ENCODE results near the gene TBPL2. TPM values are rescaled to one million over a fixed set of nuclear protein-coding genes. Genes with fewer than 3 reads are reported as not detected.

The TBPL2 gene
- not detected in 2 replicates for total RNA-seq

DNA sequence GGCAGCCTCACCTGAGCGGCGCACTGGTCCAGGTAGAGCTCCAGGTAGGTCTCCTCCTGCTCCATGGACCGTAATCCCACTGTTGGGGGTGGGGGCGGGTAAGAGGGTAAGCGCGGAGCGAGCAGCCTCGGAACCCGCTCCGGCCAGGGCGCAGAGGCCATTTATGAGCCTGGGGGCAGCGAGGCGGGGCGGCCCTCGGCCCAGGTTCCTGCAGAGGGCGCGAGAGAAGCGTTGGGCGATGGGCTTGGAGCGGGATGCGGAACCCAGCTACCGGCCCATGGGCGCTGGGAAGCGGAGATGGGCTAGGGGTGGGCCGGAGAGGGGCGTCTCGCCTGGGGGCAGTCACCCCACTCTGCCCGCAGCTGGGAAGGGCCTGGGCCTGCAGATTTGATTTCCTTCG is at the start of gene TBPL2:
TBPL2 (minus strand) TSS at position 232 of the 400 bp plus-strand sequence; CDS start at position 65, 167 bp downstream.

DNA sequence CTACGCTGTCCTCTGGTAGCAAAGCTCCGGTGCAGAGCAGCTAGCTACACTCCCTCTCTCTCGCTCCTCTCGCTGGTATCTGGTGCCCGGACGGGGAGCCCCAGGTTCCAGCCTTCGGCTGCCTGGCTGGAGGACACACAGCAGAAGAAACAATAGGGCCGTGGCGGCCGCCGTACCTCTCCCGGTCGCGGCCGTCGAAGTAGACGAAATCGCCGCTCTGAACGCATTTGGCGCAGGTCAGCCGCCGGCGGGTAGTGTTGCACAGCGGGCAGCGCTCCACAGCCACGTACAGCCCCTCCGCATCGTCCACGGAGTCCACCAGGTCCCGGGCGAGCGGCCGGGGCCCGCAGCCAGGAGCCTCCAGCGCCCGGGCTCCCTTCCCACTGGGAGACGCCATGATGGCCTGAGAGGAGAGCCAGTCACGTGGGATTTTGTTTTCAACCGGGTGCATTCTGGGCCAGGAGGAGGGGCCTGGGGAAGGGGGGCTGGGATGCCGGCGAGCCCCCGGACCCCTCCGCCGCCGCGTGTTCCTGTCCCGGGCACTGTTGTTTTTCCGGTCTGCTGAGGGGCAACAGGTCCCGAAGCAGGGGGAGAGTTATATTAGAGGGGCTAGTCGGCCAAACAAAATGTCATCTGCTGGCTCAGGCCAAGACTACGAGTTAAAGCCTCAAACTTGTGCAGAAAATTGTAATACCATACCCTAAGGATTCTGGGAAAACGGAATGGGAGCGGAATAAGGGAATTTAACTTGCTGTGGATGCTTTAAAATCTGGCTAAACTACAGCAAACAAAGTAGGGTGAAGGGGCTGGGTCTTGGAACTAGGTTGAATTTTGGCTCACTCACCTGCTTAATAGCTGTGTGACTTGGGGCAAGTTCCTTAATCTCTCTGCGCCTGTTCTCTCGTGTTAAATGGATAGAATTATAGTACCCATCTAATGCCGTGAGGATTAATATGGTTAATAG is 28.7 kb downstream of the TBPL2 start, which contains the start of gene ATG14:
ATG14 (minus strand) TSS at position 405 of the 964 bp plus-strand sequence; CDS start at position 397, 8 bp downstream.

Other genes starting within 250 kb of the TBPL2 start
- gene DLGAP5, start 249.0 kb downstream of the TBPL2 start, total RNA-seq = 48.5 and 59.2 TPM in 2 replicates
- 11.9 and 13.6 TPM in 2 replicates for gene FBXO34, start 169.2 kb downstream of the TBPL2 start, total RNA-seq
- gene ATG14, start 28.8 kb downstream of the TBPL2 start, total RNA-seq = 5.7 and 5.8 TPM in 2 replicates
- 36.3 and 65.4 TPM in 2 replicates for gene KTN1, start 139.6 kb upstream of the TBPL2 start, total RNA-seq

Data from bronchus fibroblast of lung (primary cell).